GM18498 (cell line): Measurements from ENCODE around the gene SREBF2.
"Not testable (repeated sequence)": the region's sequence is repeated elsewhere in the genome, so short reads cannot be mapped to it uniquely, and the experiment has no call there.

Experiments
- ATAC-seq: cut with Tn5 transposase; IDR thresholded peaks from one replicate; pipeline ENCODE4 v1.9.1; 2021; ENCODE audit warnings: mild to moderate bottlenecking, moderate library complexity; ENCODE audit not compliant: unreplicated experiment

The SREBF2 gene

DNA sequence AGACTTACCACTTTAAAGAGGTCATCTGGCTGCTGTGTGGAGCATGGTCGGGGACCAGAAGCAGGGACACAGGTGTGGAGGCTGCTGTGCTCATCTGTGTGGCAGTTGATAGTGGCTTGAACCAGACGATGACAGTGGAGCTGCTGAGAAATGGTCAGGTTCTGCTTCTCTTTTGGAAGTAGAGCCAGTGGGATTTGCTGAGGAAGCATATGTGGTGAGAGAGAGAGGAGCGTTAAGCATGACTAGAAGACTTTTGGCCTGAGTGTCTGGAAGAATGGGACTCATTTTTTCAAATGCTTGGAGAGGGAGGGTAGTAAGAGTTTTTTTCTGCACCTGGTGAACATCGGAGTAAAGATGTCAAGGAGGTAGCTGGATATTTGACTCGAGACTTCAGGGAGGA is 12.5 kb upstream of the SREBF2 start:
- ATAC-seq, result no peak

DNA sequence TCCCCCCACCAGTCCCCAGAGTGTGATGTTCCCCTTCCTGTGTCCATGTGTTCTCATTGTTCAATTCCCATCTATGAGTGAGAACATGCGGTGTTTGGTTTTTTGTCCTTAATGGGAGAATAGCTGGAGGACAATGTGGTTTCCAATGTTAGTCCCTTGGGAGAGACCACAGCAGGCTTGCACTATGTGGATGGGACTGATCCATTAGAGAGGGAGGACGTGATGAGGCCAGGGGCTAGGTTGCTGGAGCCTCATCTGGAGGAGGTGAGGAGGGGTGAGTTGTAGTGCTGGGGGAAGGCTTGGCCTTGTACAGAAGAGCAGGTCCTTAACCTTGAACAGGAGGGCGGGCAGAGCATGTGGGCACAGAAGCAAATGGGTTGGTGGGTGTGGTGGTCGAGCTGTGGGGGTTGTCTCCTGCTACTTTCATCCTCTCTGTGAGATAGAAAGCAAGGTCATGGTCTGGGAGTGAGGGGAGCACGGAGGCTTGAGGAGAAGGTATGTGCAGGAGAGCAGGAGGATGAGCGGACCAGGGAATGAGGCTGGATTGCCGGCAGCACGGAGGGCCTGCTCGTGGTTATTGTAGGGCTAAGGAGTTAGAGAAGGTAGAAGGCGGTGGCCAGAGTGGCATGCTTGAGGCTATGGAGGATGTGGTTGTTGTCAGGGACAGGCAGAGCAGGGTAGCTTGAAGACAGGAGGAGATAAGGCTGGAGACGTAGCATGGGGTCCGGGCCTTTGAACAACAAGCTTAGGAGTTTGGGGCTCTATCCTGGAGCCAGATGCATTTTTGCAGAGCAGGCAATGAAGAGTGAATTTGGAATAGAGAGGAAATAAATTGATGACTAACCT is 11.2 kb upstream of the SREBF2 start:
- ATAC-seq, result no peak

DNA sequence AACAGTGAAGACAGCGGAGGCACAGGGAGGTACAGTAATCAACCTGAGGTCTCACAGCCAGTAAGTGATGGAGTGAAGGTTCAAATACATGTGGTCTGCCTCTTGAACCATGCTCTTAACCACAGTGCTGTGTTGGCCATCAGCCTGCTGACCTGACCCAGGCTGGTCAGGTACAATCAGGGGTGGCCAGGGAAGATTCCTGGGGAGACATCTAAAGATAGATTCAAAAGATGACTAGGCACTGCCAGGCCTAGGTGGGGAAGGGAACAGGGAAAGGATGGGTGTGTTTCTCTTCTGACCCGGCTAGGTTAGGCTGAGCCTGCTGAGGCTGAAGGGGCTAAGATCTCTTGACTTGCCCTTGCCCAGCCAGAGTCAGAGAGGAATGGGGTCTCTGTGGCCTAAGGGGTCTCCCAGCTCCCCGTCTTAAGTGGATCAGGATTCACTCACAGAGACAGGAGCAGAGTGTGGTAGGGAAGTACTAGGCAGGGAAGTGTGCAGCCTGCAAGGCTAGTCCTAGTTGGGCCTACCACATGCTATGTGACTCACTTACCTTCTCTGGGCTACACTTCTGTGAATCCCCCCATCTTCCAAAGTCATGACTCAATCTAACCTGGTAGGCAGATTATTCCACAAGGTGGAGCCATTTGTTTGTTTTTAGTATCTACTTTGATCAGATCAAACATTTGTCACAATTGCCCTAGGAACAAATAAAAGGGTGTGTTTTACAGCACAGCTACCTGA is 10.4 kb upstream of the SREBF2 start:
- no peak for ATAC-seq

DNA sequence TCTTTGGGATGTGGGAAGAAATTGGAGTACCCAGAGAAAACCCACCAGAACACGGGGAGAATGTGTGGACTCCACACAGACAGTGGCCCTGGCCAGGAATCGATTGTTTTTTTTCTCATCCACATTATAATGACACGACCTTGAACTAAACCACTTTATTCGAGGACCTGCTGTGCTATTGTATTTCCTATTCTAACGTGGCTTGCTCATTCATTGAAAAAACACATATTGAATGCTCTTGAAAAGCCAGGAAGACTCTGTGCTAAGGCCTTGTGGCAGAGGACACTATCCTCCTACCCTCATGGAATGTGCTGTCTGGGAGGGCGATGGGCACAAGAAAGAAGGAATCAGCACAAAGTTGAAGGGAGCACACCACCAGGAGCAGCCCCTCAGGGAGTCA is 9.1 kb upstream of the SREBF2 start:
- no peak for ATAC-seq

DNA sequence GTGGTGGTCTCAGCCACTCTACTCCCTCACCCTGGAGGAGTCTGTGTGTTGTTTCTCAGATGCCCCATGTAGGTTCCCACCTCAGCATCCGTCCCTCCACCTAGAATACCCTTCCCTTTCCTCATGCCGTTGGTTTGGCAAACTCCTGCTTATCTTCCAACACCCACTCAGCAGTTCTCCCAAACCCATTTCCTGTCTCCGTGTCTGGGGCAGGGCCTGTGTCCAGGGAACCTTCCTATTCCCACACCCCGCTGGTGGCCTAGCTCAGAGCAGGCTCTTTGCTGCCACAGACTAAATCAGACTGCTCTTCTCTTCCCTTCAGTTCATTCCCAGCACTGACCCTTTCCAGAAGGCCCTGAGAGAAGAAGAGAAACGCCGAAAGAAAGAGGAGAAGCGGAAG is 7.5 kb upstream of the SREBF2 start:
- no peak for ATAC-seq

DNA sequence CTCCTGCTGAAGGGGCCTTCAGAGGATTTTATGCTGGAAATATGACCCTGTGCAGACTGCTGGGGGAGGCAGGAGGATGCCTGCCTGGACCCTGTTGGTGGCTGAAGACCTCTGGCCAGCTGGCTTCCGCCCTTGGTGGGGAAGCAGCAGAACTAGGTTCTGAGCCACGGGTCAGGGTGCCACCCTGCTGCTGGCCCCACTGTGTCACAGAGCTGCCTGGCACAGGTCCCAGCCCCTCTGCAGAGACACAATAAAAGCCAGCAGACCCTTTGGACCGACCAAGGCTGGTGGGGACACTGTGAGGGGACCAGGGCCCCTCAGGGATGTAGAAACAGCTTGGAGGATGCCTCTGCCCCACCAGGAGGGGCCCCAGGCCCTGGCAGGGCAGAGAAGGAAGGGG is 6.9 kb upstream of the SREBF2 start:
- no peak for ATAC-seq

DNA sequence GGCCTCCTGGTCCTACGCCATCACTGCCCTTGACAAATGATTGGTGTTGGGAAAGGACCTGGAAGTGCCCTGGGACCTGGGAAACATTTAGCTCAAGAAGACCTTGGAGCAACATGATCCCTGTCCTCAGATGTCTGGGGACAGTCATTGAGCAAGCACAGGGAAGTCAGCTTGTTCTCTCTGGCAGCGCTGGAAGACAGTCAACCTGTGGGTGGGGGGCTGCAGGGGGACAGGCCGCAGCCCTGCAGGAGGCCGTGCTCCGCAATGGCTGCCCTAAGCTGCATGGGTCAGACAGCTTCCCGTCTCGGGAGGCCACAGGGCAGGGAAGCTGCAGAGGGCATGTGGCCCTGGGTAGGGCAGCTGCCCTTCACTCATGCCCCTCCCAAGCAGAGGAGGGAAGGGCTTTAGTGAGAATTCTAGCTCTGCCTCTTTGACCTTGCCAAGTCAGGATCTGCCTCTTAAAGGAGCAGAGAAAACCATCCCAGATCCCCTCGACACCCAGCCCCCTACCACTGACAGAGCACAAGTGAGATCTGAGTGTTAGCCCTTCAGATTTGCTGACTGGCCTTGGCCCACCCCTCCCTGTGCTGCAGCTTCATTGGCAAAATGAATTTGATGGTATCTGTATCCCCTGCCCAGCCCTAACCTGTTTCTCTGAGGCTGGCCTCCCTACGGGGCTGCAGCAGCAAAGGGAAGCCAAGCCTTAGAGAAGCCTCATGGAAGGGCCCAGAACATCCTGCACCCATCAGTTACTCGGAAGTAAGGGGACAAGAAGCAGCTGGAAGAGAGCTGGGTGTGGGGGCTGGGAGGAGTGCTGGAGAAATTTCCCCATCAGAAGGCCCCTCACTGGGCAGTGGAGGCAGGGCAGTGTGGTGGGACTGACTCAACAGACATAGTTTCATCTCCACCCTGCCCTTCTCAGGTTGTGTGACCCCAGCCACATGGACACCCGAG is 6.2 kb upstream of the SREBF2 start:
- ATAC-seq, result no peak

DNA sequence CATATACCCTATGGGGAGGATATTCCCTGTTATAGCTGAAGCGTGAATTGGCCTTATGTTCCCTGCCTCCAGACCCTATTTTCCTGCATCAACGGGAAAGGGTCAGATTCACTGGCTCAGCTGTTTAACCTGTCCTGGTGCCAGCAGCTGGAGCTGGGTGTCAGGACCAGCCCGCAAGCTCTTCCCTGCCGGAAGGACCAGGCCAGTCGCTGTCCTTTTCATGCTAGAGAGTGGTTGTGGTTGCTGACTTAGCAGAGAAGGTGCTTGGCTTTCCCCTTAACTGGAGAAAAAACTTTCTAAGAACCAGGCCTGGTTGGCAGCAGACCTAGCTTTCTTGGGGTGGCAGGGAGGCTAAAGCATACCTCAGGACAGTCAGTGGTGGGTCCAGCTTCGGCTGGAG is 5.2 kb upstream of the SREBF2 start:
- no peak for ATAC-seq

DNA sequence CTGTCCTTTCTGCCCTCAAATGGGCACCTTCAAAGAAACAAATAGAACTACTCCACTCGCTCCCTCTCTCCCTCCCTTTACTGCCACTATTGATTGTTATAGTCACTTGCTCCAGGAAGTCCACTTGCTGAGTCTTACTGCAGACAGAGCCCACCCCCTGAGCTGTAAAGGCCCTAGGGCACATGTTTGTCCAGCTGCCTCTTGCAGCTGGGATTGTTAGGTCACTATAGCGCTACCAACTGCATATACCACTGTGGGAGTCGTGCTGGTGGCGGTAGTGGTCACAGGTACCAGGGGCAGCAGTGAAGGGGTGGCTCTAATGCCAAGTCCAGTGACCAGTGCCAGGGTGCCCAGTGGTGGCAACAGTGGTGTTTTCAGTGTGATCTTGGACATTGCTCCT is 4.4 kb upstream of the SREBF2 start:
- no peak for ATAC-seq

DNA sequence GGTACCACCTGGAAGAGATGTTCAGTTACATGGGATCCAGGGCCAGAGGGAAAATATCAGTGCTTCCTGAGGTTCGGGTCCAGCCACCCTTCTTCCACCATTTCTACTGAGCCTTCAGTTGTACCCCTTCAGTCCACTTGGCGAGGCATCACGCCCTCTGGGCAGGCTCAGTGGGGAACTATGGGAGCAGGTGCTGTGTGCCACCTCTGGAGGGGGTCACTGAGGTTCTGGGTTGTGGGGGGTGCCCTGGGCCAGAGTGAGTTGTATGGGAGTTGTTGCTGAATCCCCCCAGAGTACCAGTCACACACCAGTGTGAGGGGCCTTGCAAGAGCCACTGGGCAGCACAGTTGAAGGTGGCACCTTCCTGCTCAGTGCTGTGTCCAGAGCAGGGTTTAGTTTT is 2.7 kb upstream of the SREBF2 start:
- no peak for ATAC-seq

DNA sequence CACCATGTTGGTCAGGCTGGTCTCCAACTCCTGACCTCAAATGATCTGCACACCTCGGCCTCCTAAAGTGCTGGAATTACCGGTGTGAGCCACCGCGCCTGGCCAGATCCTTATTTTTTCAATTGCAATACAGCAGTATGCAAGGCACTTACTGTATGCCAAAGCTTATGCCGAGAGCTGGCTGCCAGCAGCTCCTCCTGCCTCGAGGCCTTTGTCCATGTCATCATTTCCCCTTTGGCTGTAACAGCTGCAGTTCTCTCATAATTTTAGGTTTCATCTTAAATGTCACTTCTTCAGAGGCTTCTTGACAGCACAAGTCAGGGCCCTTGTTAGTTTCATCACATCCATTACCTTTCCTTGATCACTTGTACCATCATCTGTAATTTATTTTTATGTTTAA is 1.5 kb upstream of the SREBF2 start:
- ATAC-seq, result no peak

DNA sequence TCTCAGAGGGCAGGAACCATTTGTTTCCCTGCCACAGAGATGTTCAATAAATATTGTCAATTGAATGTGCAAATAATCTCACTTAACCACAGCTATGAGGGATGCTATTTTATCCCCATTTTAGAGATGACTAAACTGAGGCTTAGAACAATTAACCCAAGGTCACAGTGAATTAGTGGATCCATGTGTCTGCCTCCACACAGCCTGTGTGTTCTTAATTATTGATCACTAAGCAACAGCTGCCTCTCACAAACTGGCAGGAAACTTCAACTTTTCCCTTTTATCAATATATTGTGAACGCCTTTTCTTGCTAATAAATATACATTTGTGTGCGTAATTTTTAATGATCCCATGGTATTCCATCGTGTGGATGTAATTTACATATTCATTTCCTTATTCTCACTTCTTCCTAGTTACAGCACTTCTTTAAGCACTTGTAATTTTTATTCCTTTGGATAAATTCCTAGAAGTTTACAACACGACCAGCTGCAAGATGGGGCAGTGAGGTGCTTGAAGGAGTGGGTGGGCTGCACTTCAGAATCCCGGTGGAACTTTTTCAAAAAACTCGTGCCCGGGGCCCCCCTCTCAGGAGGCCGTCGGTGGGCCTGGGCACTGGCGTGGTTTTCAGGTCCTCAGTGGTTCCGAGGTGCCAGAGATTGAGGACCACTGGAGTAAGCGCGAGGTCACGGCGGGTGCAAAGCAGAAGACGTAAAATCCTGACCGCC is 915 bp upstream of the SREBF2 start:
- no peak for ATAC-seq

DNA sequence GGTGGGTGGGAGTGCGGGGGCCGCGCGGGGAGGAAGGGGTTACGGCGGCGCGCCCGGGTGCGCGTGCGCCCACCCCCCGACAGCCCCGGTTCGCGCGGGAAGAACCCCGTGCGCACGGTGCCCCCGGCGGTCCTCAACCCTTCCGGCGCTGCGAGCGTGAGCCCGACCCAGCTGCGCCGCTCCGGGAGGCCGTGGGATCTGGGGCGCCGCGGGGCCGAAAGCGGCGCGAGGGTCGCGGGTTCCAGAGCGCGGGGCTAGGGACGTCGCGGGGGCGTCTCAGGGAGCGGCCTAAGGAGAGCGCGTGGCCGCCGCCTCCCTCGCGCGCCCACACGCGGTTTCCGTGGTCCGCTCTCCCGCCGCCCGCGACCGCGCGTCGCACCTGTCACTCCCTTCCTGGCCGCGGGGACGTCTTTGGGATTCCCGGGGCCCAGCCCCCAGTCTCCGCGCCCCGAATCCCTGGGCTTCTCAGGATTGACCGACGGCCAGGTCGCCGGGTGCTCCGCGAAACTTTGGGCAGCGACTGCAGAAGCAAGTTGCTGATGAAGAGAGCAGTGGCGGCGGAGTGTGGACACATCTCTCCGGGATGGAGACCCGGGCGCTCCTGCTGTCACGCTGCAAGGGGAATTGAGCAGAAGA is 582 bp downstream of the SREBF2 start:
- ATAC-seq, result peak; percentile 19

DNA sequence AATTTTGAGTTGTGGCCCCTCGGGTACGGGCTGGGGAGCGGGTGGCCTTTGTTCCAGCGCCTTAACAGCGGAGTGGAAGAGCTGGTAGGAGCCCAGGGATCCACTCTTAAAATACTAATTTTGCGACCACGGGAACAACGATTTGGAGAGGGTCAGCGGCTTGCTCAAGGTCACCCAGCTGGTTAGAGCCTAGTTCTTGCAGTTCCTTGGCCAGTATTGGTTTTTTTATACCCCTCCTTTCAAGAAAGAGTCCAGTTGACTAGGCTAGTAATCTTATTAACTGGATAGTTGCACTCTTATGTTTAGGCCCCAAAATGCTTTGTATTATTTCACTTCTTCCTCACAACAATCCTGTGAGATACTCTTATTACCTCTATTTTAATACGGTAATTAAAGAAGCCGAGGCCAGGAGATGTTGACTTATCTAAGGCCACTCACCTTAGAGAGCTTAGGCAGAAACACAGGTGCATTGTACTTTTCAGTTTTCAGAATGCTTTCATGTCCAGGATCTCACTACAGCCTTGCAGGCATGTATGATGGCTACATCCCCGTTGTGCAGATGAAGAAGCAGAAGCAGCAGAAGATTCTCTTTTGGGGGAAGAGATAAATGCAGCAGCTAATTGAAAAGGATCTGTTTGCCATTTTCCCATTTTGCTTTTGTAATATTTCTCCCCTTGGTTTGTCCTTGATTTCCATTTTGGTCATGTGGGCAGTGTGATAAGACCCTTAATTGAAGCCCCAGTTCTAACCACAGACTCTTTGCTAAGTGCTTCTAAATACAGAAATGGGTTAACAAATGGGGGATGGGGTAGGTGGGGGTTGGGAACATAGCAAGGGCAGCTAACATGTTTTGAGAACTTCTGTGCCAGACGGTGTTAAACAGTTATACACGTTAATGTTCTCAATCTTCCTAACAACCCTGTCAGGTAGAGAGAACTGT is 1.4 kb downstream of the SREBF2 start:
- ATAC-seq, result no peak

DNA sequence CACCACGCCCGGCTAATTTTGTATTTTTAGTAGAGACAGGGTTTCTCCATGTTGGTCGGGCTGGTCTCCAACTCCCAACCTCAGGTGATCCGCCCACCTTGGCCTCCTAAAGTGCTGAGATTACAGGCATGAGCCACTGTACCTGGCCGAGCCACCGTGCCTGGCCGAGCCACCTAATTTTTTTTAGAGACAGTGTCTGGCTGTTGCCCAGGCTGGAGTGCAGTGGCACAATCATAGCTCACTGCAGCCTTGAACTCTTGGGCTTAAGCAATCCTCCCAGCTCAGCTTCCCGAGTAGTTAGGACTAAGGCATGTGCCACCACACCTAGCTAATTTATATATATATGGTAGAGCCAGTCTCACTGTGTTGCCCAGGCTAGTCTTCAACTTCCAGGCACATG is 2.6 kb downstream of the SREBF2 start:
- not testable (repeated sequence) for ATAC-seq

DNA sequence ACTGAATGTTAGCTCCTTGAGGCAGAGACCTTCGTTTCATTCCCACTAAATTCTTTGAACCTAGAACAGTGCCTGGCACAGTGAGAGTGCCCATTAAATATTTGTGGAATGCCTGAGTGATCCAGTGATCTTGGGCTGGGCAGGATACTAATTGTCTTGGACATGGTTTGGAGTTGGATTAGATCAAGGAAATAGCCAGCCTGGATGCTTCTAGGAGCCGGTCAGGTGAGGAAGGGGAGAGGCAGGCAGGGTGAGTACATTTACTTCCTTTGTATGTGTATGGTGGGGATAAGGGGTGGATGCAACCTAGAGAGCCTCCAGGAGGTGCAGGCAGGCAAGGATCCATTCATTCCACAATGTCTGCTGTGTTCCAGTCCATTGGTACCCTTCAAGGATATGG is 3.6 kb downstream of the SREBF2 start:
- ATAC-seq, result no peak

DNA sequence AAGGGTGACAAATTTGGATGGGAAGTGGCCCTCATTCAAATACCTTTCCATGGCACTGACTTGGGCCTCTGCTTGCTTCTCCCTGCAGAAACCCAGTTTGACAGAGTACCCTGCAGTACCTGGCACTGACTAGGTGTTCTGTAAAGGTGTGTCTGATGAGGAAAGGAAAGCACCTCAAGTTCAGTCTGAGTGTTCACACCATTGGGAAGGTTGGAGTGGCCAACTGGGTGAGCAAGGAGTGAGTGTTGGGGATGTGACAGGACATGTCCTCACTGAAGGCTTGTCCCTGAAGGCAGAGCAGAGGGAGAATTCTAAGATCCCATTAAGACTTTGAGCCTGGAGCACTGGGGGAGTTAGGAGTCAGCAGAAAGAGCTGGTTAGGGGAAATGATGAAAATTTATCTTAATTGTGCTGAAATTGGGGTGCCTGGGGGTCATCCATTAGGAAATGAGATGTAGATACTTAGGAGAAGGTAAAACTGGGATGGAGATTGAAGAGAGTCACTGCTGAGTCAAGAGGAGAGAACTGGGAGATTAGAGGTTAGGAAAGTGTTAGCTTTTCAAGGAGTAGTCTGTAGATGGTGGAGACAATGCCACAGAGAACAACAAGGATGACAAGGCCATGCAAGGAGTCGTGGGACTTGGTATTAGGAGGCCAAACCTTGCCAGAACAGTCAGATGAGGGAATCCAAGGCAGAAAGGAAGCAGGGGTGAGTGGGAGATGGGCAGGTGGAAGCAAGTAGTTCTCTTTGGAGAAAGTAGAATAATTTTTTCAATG is 6.1 kb downstream of the SREBF2 start:
- no peak for ATAC-seq

DNA sequence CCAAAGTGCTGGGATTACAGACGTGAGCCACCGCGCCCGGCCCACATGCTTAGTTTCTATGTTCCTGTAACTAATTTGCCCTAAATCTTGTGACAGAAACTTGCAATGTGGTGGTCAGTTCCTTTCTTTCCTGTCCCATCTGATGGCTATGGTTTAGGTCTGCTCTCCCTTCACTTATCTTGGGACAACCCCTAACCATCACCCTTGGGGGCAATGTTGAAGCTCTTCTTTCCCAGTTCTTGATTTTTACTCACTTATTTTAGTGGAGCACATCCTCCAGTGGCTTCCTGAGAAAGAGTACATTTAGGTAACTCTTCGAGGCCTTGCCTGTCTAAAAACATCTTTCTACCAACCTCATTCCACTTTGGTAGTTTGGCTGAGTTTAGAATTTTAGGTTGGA is 7.3 kb downstream of the SREBF2 start:
- ATAC-seq, result no peak
